Activated CD4-positive, CD25-positive, alpha-beta regulatory T cell (primary cell): Measurements from ENCODE around the gene GALNT11.
"Not testable (repeated sequence)": the region's sequence is repeated elsewhere in the genome, so short reads cannot be mapped to it uniquely, and the experiment has no call there.

ENCODE experiments used
- DNase-seq, 4 experiments: peaks; one replicate each; lab custom pipeline; 2025; lab: John Stamatoyannopoulos, UW

GALNT11 gene

GRCh38 chr7:152025077-152025936 is at the start of gene GALNT11:
GALNT11 (plus strand) TSS chr7:152025674; CDS start chr7:152094228, 68,554 bp downstream.
- DNase-seq = peak; percentile 65 to 78 (median 74)

GRCh38 chr7:151978616-151979015 is 46.9 kb upstream of the GALNT11 start:
- DNase-seq = no peak

GRCh38 chr7:151981223-151981622 is 44.3 kb upstream of the GALNT11 start:
- DNase-seq = no peak

- no peak for DNase-seq
Observed at GRCh38 chr7:151982806-151983205, 42.7 kb upstream of the GALNT11 start.

GRCh38 chr7:151984612-151985011 is 40.9 kb upstream of the GALNT11 start:
- no peak for DNase-seq

GRCh38 chr7:151987748-151988529 is 37.5 kb upstream of the GALNT11 start:
- DNase-seq = no peak

- DNase-seq = peak in 2 of 4 experiments; percentile 4 to 20
Observed at GRCh38 chr7:151992375-151992774, 33.1 kb upstream of the GALNT11 start.

- DNase-seq = no peak
Observed at GRCh38 chr7:151993977-151994676, 31.3 kb upstream of the GALNT11 start.

GRCh38 chr7:151999424-152000090 is 25.9 kb upstream of the GALNT11 start:
- DNase-seq = no peak

GRCh38 chr7:152000191-152000590 is 25.3 kb upstream of the GALNT11 start:
- no peak for DNase-seq

GRCh38 chr7:152006336-152006735 is 19.1 kb upstream of the GALNT11 start:
- DNase-seq = no peak

- DNase-seq = no peak
Observed at GRCh38 chr7:152011860-152012259, 13.6 kb upstream of the GALNT11 start.

GRCh38 chr7:152013230-152013629 is 12.2 kb upstream of the GALNT11 start:
- DNase-seq = no peak

- DNase-seq = no peak
Observed at GRCh38 chr7:152013974-152014373, 11.5 kb upstream of the GALNT11 start.

- no peak for DNase-seq
Observed at GRCh38 chr7:152014722-152015121, 10.8 kb upstream of the GALNT11 start.

GRCh38 chr7:152015600-152015999 is 9.9 kb upstream of the GALNT11 start:
- DNase-seq = no peak

- no peak for DNase-seq
Observed at GRCh38 chr7:152016947-152017346, 8.5 kb upstream of the GALNT11 start.

- not testable (repeated sequence) for DNase-seq
Observed at GRCh38 chr7:152017683-152018082, 7.8 kb upstream of the GALNT11 start.

- DNase-seq = not testable (repeated sequence)
Observed at GRCh38 chr7:152021740-152022139, 3.7 kb upstream of the GALNT11 start.

GRCh38 chr7:152025937-152026890 is 740 bp downstream of the GALNT11 start:
- no peak for DNase-seq
